ENCODE data around the gene CPD.
"Not testable (repeated sequence)": the region's sequence is repeated elsewhere in the genome, so short reads cannot be mapped to it uniquely, and the experiment has no call there.

CPD gene

GRCh38 chr17:30418070-30418469 lies 39.3 kb downstream of the CPD start:
- intact Hi-C loops (cut with DNase I); DNase-seq: not testable (repeated sequence)

DNA sequence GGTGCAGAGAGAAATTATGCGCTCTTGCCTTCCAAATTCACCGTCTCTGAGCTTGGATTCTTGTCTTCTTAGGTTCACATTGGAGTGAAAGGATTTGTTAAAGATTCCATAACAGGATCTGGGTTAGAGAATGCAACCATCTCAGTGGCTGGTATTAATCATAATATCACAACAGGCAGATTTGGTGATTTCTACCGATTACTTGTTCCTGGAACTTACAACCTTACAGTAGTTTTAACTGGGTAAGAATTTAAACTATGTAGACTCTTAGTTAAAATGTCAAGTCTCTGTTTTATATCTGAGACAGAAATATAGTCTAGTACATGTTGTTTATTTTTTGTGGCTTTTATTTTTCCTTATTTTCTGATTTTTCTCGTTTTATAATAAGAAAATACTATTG lies 42.9 kb downstream of the CPD start:
- DNase-seq: no peak
- intact Hi-C loops (cut with DNase I): no loop called here

GRCh38 chr17:30422171-30422570 lies 43.4 kb downstream of the CPD start:
- DNase-seq: no peak
- intact Hi-C loops (cut with DNase I): no loop called here

DNA sequence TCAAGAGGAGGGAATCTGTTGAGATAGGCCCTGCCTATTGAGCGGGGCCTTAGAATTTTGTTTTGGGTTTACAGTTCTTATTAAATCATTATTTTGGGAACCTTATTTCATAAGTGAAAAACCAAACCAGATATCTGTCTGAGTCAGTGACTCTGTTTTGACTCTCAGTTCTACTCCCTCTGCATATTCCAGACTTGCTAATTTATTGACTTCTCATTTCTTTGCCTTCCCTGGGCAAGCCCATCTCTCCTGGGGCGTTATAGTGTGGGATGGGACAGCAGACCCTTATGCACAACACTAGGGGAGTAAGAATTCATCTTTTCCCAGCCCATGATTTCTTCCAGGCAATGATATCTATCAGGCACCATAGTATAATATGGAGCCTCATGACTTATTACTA lies 45.7 kb downstream of the CPD start:
- intact Hi-C loops (cut with DNase I): no loop called here

DNA sequence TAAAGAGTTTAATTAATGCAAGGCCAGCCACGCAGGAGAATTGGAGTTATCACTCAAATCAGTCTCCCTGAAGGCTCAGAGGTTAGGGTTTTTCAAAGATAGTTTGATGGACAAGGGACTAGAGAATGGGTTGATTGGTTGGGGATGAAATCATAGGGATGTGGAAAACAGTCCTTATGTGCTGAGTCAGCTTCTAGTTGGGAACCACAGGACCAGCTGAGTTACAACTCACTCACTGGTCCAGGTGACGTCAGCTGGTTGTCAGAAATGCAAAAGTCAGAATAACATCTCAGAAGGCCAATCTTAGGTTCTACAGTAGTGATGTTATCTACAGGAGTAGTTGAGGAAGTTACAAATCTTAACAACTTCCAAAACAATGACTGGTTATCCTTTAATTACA lies 47.6 kb downstream of the CPD start:
- intact Hi-C loops (cut with DNase I): no loop called here
- DNase-seq: no peak

More for the DNA sequence above, 45.7 kb downstream of the CPD start:
- no peak for DNase-seq

DNA sequence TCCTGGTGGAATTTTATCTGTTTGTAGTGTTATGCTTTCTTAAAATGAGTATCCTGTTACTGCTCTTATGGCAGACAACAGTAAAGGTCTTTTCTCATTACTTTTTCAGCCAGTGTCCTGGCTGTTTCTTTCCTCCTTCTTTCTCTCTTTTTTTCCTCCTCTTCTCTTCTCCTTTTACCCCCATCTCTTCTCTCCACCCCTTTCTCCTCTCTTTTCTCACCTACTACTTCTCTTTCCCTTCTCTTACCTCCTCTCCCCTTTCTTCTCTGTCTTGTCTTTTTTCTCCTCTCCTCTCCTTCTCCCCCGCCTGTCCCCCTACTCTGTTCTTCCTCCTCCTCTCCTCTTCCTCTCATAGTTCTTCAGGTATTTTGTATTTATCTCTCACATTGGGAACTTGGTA lies 48.9 kb downstream of the CPD start:
- DNase-seq: no peak
- intact Hi-C loops (cut with DNase I): no loop called here

DNA sequence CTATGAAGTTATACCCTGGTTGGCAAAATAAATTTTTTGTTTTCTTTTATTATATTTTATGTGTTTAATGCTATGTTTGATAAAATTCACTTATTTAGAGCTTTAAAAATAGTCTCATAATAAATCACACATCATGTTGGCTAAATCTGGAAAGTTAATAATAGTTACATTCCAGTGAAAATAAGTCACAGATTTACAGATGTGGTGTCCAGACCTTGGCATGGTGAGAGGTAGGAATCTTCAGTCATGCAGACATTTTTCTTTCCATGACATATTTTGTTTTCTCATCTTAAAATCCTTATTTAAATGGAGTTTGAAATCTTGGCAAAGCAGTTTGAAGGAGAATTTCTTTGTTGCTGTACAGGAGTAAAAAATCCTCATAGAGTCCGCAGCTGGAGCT lies 50.4 kb downstream of the CPD start:
- DNase-seq: no peak
- intact Hi-C loops (cut with DNase I): no loop called here

DNA sequence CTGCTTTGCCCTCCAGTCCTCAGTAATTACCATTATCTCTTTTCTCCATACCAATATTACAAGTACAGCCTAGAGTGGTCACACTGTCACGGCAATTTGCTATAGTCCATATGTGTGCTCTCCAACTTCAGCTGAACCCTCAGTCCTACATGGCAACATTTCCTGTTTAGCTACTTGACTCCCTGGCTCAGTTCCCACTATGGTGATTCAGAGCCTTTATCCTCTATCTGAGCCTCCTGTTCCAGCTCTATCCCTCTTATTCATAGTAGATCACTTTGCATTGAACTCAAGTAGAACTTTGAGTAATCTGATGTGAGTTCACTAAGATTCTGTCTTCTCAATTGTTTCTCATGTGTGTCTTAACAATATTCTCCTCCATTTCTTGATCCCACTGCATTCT lies 54.8 kb downstream of the CPD start:
- DNase-seq: no peak
- intact Hi-C loops (cut with DNase I): no loop called here

GRCh38 chr17:30436729-30437128 lies 58.0 kb downstream of the CPD start:
- intact Hi-C loops (cut with DNase I): no loop called here
- DNase-seq: no peak

GRCh38 chr17:30443721-30444120 lies 65.0 kb downstream of the CPD start:
- intact Hi-C loops (cut with DNase I): no loop called here
- no peak for DNase-seq

DNA sequence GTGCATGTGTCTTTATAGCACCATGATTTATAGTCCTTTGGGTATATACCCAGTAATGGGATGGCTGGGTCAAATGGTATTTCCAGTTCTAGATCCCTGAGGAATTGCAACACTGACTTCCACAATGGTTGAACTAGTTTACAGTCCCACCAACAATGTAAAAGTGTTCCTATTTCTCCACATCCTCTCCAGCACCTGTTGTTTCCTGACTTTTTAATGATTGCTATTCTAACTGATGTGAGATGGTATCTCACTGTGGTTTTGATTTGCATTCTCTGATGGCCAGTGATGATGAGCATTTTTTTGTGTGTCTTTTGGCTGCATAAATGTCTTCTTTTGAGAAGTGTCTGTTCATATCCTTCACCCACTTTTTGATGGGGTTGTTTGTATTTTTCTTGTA lies 67.9 kb downstream of the CPD start:
- DNase-seq; intact Hi-C loops (cut with DNase I): not testable (repeated sequence)

DNA sequence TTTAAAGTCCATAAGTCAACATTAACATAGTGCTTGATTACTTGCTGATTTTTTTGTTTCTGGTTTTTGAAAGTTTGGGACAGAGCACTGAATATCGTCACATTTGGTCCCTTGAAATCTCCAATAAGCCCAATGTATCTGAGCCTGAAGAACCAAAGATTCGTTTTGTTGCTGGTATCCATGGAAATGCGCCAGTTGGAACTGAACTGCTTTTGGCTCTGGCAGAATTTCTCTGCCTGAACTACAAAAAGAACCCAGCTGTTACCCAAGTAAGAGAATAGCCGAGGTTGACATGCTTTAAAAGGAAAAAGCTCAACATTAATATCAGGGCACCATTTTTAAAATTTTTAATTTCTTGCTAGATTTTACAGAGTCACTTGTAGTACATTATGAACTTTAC lies 70.8 kb downstream of the CPD start:
- intact Hi-C loops (cut with DNase I): no loop called here
- DNase-seq: peak in 8 of 10 donors; percentile 22 to 80 (median 46)

DNA sequence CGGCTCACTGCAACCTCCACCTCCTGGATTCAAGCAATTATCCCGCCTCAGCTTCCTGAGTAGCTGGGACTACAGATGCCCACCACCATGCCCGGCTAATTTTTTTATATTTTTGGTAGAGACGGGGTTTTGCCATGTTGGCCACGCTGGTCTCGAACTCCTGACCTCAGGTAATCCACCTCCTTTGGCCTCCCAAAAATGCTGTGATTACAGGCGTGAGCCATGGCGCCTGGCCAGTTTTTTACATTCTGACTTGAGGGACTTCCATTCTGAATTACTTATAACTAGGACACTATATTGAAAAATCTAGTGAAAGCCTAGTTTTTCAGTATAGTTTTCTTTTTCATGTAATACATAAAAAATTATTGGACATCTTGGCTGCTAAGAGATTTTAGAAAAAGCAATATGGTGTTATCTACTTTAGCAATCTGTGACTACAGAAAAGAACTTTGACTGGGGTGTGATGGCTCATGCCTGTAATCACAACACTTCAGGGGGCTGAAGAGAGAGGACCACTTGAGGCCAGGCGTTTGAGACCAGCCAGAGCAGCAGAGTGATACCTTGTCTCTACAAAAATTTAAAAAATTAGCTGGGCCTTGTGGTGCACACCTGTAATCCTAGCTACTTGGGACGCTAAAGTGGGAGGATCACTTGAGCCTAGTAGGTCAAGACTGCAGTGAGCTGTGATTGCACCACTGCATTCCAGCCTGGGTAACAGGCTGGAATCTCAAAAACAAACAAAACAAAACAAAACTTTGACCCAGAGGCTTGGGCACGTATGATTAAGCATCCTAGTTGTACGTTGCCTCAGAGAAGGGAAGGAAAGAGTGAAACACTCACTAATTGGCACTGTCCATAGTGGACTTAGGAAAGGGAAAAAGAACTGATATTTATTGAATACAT lies 71.6 kb downstream of the CPD start:
- intact Hi-C loops (cut with DNase I): no loop called here
- peak in 1 of 10 donors; percentile 55 for DNase-seq

DNA sequence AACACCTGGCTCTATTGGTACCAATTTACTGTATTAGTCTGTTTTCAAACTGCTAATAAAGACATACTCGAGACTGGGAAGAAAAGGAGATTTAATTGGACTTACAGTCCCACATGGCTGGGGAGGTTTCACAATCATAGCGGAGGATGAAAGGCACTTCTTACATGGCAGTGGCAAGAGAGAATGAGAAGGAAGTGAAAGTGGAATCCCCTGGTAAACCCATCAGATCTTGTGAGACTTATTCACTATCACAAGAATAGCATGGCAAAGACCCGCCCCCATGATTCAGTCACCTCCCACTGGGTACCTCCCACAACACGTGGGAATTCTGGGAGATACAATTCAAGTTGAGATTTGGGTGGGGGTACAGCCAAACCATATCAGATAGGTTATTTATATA lies 75.9 kb downstream of the CPD start:
- intact Hi-C loops (cut with DNase I): no loop called here
- no peak for DNase-seq

- intact Hi-C loops (cut with DNase I): no loop called here
- no peak for DNase-seq
These were observed 79.6 kb downstream of the CPD start for GRCh38 chr17:30458371-30458770.

DNA sequence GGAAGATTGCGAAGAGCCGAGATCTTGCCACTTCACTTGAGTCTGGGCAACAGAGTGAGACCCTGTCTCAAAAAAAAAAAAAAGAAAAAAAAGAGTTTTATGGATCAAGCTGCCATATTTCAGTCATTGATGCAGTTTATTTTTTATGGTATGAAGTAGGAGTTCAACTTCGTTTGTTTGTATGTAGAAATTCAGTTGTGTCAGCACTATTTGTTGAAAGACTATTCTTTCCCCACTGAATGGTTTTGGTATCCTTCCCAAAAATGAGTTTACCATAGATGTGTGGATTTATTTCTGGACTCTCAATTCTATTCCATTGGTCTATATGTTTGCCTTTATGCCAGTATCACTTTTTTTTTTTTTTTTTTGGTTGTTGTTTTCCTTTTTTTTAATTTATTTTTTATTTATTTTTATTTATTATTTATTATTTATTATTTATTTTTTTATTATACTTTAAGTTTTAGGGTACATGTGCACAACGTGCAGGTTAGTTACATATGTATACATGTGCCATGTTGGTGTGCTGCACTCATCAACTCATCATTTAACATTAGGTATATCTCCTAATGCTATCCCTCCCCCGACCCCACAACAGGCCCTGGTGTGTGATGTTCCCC lies 80.2 kb downstream of the CPD start:
- intact Hi-C loops (cut with DNase I); DNase-seq: not testable (repeated sequence)

DNA sequence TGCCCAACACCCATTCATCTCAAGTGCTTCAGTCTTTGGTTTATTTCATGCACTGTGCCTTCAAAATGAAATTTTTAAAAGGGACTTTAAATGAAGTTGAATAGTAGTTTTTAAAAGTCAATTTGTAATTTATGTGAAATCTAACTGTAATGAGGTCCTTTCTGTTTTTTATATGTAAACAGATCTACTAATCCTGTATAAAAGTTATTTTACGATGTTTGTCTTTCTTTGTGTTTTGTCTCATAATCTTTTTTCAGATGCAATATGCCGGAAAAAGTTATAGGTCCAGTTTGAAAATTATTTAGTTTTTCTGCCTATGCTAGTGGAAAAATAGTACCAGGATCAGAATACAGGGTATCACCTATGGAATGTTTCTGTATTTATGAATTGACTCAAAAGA lies 89.7 kb downstream of the CPD start:
- intact Hi-C loops (cut with DNase I): no loop called here
- DNase-seq: no peak

DNA sequence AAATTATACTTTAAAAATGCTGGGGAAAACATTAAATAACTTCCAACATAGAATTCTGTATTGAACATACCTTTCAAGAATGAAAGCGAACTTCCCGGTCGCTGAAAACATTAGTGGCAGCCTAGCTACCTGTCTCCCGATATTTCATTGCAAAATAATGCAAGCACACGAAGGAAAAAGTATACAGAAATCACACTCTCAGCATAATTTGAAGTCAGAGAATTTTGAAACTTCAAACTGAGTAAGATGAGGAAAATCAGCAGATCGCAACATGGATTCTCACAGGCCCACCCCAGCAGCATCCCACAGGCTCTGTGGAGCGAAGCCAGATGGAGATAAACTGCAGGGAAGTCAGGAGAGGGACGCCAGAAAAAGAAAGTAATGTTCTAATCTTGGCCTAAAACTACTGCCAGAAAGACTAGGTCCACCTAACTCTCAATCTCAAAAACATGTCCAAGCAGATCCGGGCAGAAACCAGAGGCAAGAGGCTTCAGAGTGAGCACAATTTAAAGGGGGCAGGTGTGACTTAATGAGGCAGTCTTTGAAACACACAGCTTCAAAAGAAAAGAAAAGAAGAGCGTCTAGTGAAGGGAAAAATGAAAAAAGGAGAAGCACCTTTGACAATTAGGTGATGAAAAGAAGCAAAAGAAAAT lies 93.6 kb downstream of the CPD start:
- DNase-seq: peak in 1 of 10 donors; percentile 40
- intact Hi-C loops (cut with DNase I): loop anchor here (10.0 kb wide), 1 partner anchor 352 kb away; the partner anchor contains the start of gene CRLF3

- peak in 1 of 10 donors; percentile 51 for DNase-seq
- intact Hi-C loops (cut with DNase I): loop anchor here (5.0 to 10.0 kb wide), 3 partner anchors 93 to 350 kb away; partner anchors contain the start of gene CRLF3
These were observed 96.5 kb downstream of the CPD start for GRCh38 chr17:30475206-30475605.

DNA sequence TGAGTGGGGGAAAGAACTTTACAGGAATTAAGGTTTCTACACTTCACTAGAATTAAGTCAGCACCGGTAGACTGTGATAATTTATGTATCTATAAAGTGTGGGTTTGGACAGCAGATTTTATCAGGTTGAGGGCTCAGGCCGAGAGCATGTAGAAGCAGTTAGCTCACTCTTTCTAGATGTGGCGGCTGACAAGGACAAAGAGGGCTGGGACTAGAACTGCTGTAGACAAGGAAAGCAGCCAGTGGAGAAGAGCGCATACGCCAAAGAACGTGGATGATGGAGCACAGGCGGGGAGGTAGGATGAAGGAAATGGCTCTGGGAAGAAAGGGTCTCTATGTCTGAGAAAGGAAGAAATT lies 98.0 kb downstream of the CPD start:
- DNase-seq: peak in 4 of 10 donors; percentile 10 to 77 (median 26)
- intact Hi-C loops (cut with DNase I): loop anchor here (2.0 to 10.0 kb wide), 5 partner anchors 94 to 348 kb away; partner anchors contain the start of gene CRLF3

All from posterior cingulate gyrus (tissue), 11 donors.